HG03196 (cell line): ENCODE data around the gene SLC25A13.
"Not testable (repeated sequence)": the region's sequence is repeated elsewhere in the genome, so short reads cannot be mapped to it uniquely, and the experiment has no call there.

ENCODE experiments used
- ATAC-seq: cut with Tn5 transposase; IDR thresholded peaks from one replicate; pipeline ENCODE4 v1.9.1; 2021; ENCODE audit not compliant: unreplicated experiment

Gene SLC25A13

GRCh38 chr7:96174812-96175211, 147.1 kb downstream of the SLC25A13 start:
- no peak for ATAC-seq

- ATAC-seq, result no peak
Observed at GRCh38 chr7:96173781-96174180, 148.1 kb downstream of the SLC25A13 start.

- ATAC-seq, result no peak
Observed at GRCh38 chr7:96169439-96169838, 152.5 kb downstream of the SLC25A13 start.

GRCh38 chr7:96167424-96167823, 154.5 kb downstream of the SLC25A13 start:
- ATAC-seq, result no peak

- ATAC-seq, result no peak
Observed at GRCh38 chr7:96161897-96162296, 160.0 kb downstream of the SLC25A13 start.

- no peak for ATAC-seq
Observed at GRCh38 chr7:96157856-96158255, 164.0 kb downstream of the SLC25A13 start.

- ATAC-seq, result not testable (repeated sequence)
Observed at GRCh38 chr7:96154506-96154905, 167.4 kb downstream of the SLC25A13 start.

- no peak for ATAC-seq
Observed at GRCh38 chr7:96152706-96153105, 169.2 kb downstream of the SLC25A13 start.

GRCh38 chr7:96151889-96152288, 170.0 kb downstream of the SLC25A13 start:
- ATAC-seq, result no peak

GRCh38 chr7:96144260-96144526, 177.7 kb downstream of the SLC25A13 start:
- no peak for ATAC-seq

- no peak for ATAC-seq
Observed at GRCh38 chr7:96143495-96144259, 178.2 kb downstream of the SLC25A13 start.

GRCh38 chr7:96136600-96137239, 185.2 kb downstream of the SLC25A13 start:
- ATAC-seq, result no peak

- no peak for ATAC-seq
Observed at GRCh38 chr7:96135241-96135640, 186.7 kb downstream of the SLC25A13 start.

GRCh38 chr7:96131525-96131924, 190.4 kb downstream of the SLC25A13 start:
- ATAC-seq, result no peak

GRCh38 chr7:96127746-96128145, 194.2 kb downstream of the SLC25A13 start:
- no peak for ATAC-seq

- no peak for ATAC-seq
Observed at GRCh38 chr7:96126382-96126781, 195.5 kb downstream of the SLC25A13 start.

- no peak for ATAC-seq
Observed at GRCh38 chr7:96122746-96123145, 199.2 kb downstream of the SLC25A13 start.

- no peak for ATAC-seq
Observed at GRCh38 chr7:96121752-96122151, 200.1 kb downstream of the SLC25A13 start.

- no peak for ATAC-seq
Observed at GRCh38 chr7:96120445-96121225, 201.3 kb downstream of the SLC25A13 start.

- ATAC-seq, result no peak
Observed at GRCh38 chr7:96118449-96119001, 203.4 kb downstream of the SLC25A13 start.

GRCh38 chr7:96116173-96116572, 205.7 kb downstream of the SLC25A13 start:
- ATAC-seq, result no peak

GRCh38 chr7:96114190-96114589, 207.7 kb downstream of the SLC25A13 start:
- no peak for ATAC-seq
